GM12878 (cell line): ENCODE data around the gene TNFAIP2. TPM values are rescaled to one million over a fixed set of nuclear protein-coding genes. Genes with fewer than 3 reads are reported as not detected.

Experiments used
- ATF3 ChIP-seq: IDR thresholded peaks from 2 replicates; pipeline ENCODE4 v1.6.1; 2011; ENCODE audit warnings: low read depth, mild to moderate bottlenecking, low read length, moderate library complexity, borderline replicate concordance; ENCODE audit errors: extremely low read depth
- BHLHE40 ChIP-seq, 2 experiments: fragments of 450-650 bp in 1 of 2; IDR thresholded peaks; 2 replicates each; pipeline ENCODE4 v1.6.1; 2011 to 2017; ENCODE audit warnings: low read depth in 2 of 2, borderline replicate concordance in 1 of 2, improper control_type of control experiment in 1 of 2, low read length in 1 of 2, mild to moderate bottlenecking in 1 of 2
- EGR1 ChIP-seq, 2 experiments: IDR thresholded peaks; 1 replicate in 1 of 2; 2 replicates in 1 of 2; pipeline ENCODE4 v1.6.1; 2011 to 2012; ENCODE audit warnings: low read depth in 2 of 2, low read length in 2 of 2, borderline replicate concordance in 1 of 2, mild to moderate bottlenecking in 1 of 2, moderate library complexity in 1 of 2
- EP300 ChIP-seq, 2 experiments: fragments of 150-350 bp in 1 of 2; IDR thresholded peaks; 2 replicates each; pipeline ENCODE4 v1.6.1; 2011 to 2012; ENCODE audit warnings: low read depth in 2 of 2, low read length in 2 of 2, borderline replicate concordance in 1 of 2, improper control_type of control experiment in 1 of 2, inconsistent platforms in 1 of 2; ENCODE audit not compliant: control insufficient read depth in 1 of 2
- HSF1 ChIP-seq: fragments of 150-350 bp; IDR thresholded peaks from 2 replicates; pipeline ENCODE4 v1.6.1; 2014; ENCODE audit warnings: mild to moderate bottlenecking, low read depth, low read length
- MTA2 ChIP-seq: fragments of 450-650 bp; IDR thresholded peaks from 2 replicates; pipeline ENCODE4 v1.6.1; 2016; ENCODE audit warnings: low read depth, mild to moderate bottlenecking, moderate library complexity
- RBBP5 ChIP-seq: fragments of 200-600 bp; sonication (generic); conservative IDR thresholded peaks from 2 replicates; pipeline ENCODE4 v1.6.1; 2016
- polyA plus RNA-seq, 11 experiments: library from polyadenylated mRNA; depleted of rRNA in 4 of 11; unstranded in 6 of 11; stranded (reverse) in 5 of 11; fragments of >200 nt; fragmentation: Nextera tagmentation in 4 of 11; fragmentation: Illumina TruSeq in 1 of 11; extraction: Ambion mirVana in 4 of 11; extraction: Trizol in 1 of 11; gene quantifications; 1 replicate in 1 of 11; 2 replicates in 10 of 11; pipeline versions ENCODE4 v1.2.1 to v1.2.3, GENCODE V29; 2011 to 2016; ENCODE audit warnings: inconsistent platforms in 2 of 11, missing spikeins in 2 of 11, low read depth in 1 of 11
- total RNA-seq, 4 experiments: library from RNA; depleted of rRNA in 3 of 4; stranded (reverse); fragments of >200 nt in 3 of 4; fragmentation: Illumina TruSeq in 1 of 4; extraction: Trizol in 1 of 4; gene quantifications; 2 replicates each; pipeline versions ENCODE4 v1.2.1 to v1.2.3, GENCODE V29; 2013 to 2021

TNFAIP2 gene
- total and polyA plus RNA-seq, 10 of the 15 experiments (the other 5 are each of a cell fraction or from before 2014, with no cell fraction given): 7.1 to 150 (median 74.5) TPM

GRCh38 chr14:103100281-103101121, 22.8 kb upstream of the TNFAIP2 start (continued):
- TF ChIP-seq HSF1: no peak
- no peak for TF ChIP-seq ATF3
- TF ChIP-seq MTA2: 0 out of 2 replicates have a peak, but pooled peaks have one; percentile 21
- no peak for TF ChIP-seq EGR1 (IDR thresholded peaks at IDR 0.05; ENCODE audit: borderline replicate concordance in 1 of 2, low read depth in 2 of 2, low read length in 2 of 2)
- no peak for TF ChIP-seq RBBP5
- TF ChIP-seq EP300 (IDR thresholded peaks at IDR 0.05; ENCODE audit: borderline replicate concordance in 1 of 2, control insufficient read depth in 1 of 2, low read depth in 2 of 2, low read length in 2 of 2): 0 out of 4 replicates have a peak, but pooled peaks of 1 of the 2 experiments have one; percentile 35
- TF ChIP-seq BHLHE40 (IDR thresholded peaks at IDR 0.05; ENCODE audit: borderline replicate concordance in 1 of 2, low read depth in 2 of 2, low read length in 1 of 2): peak in 1 of 2 experiments; percentile 33; a peak in 1 of 4 replicates
- TF ChIP-seq, all 136 proteins: peak for 14
